ENCODE measurements around the gene FKBP3.
"Not testable (repeated sequence)": the region's sequence is repeated elsewhere in the genome, so short reads cannot be mapped to it uniquely, and the experiment has no call there.

The FKBP3 gene

GRCh38 chr14:45112896-45113781, 21.1 kb downstream of the FKBP3 start:
- no peak for DNase-seq (ENCODE audit: low spot score)

GRCh38 chr14:45104561-45104960, 29.7 kb downstream of the FKBP3 start:
- no peak for DNase-seq (ENCODE audit: low spot score)

GRCh38 chr14:45103806-45104205, 30.5 kb downstream of the FKBP3 start:
- no peak for DNase-seq (ENCODE audit: low spot score)

GRCh38 chr14:45096218-45096617, 38.1 kb downstream of the FKBP3 start:
- no peak for DNase-seq (ENCODE audit: low spot score)

GRCh38 chr14:45095143-45095542, 39.1 kb downstream of the FKBP3 start:
- DNase-seq (ENCODE audit: low spot score): no peak

- DNase-seq (ENCODE audit: low spot score): no peak
Observed at GRCh38 chr14:45094275-45094674, 40.0 kb downstream of the FKBP3 start.

- no peak for DNase-seq (ENCODE audit: low spot score)
Observed at GRCh38 chr14:45091710-45092109, 42.6 kb downstream of the FKBP3 start.

- DNase-seq (ENCODE audit: low spot score): no peak
Observed at GRCh38 chr14:45089813-45090212, 44.5 kb downstream of the FKBP3 start.

- DNase-seq (ENCODE audit: low spot score): peak; percentile 8
Observed at GRCh38 chr14:45084946-45085346, 49.3 kb downstream of the FKBP3 start.

GRCh38 chr14:45083976-45084722, 50.1 kb downstream of the FKBP3 start, which contains the start of gene PRPF39:
Gene PRPF39 (plus strand): TSS chr14:45084116. CDS start chr14:45095240, 11,124 bp downstream.
- peak; percentile 92 for DNase-seq (ENCODE audit: low spot score)

- no peak for DNase-seq (ENCODE audit: low spot score)
Observed at GRCh38 chr14:45083617-45083975, 50.7 kb downstream of the FKBP3 start.

- DNase-seq (ENCODE audit: low spot score): no peak
Observed at GRCh38 chr14:45082420-45082819, 51.9 kb downstream of the FKBP3 start.

- not testable (repeated sequence) for DNase-seq (ENCODE audit: low spot score)
Observed at GRCh38 chr14:45081096-45081495, 53.2 kb downstream of the FKBP3 start.

GRCh38 chr14:45080416-45080968, 53.8 kb downstream of the FKBP3 start:
- DNase-seq (ENCODE audit: low spot score): not testable (repeated sequence)

GRCh38 chr14:45078323-45078722, 56.0 kb downstream of the FKBP3 start:
- no peak for DNase-seq (ENCODE audit: low spot score)

- no peak for DNase-seq (ENCODE audit: low spot score)
Observed at GRCh38 chr14:45073231-45073879, 60.9 kb downstream of the FKBP3 start.

GRCh38 chr14:45072126-45072525, 62.2 kb downstream of the FKBP3 start:
- DNase-seq (ENCODE audit: low spot score): no peak

GRCh38 chr14:45070215-45070614, 64.1 kb downstream of the FKBP3 start:
- no peak for DNase-seq (ENCODE audit: low spot score)

- no peak for DNase-seq (ENCODE audit: low spot score)
Observed at GRCh38 chr14:45068396-45068795, 65.9 kb downstream of the FKBP3 start.

GRCh38 chr14:45066667-45067066, 67.6 kb downstream of the FKBP3 start:
- DNase-seq (ENCODE audit: low spot score): no peak

GRCh38 chr14:45065956-45066355, 68.3 kb downstream of the FKBP3 start:
- no peak for DNase-seq (ENCODE audit: low spot score)
